HG03378 (cell line): ENCODE measurements around the gene CARS1.
A peak's percentile ranks its signal among the peaks of the same experiment; 100 is the strongest.
"Not testable (repeated sequence)": the region's sequence is repeated elsewhere in the genome, so short reads cannot be mapped to it uniquely, and the experiment has no call there.

Source experiments
- ATAC-seq: cut with Tn5 transposase; IDR thresholded peaks from one replicate; pipeline ENCODE4 v1.9.1; 2021; ENCODE audit warnings: mild to moderate bottlenecking, moderate library complexity; ENCODE audit not compliant: unreplicated experiment

Gene CARS1

GRCh38 chr11:3063876-3064275, 6.7 kb upstream of the CARS1 start:
- ATAC-seq = not testable (repeated sequence)

GRCh38 chr11:3063432-3063831, 6.2 kb upstream of the CARS1 start:
- not testable (repeated sequence) for ATAC-seq

- ATAC-seq = no peak
Measured at GRCh38 chr11:3060436-3061025, 3.3 kb upstream of the CARS1 start.

- ATAC-seq = no peak
Measured at GRCh38 chr11:3058753-3059664, 1.8 kb upstream of the CARS1 start.

- ATAC-seq = no peak
Measured at GRCh38 chr11:3056296-3057068, 741 bp downstream of the CARS1 start.

- ATAC-seq = no peak
Measured at GRCh38 chr11:3055891-3056290, 1.3 kb downstream of the CARS1 start.

- ATAC-seq = no peak
Measured at GRCh38 chr11:3052567-3052966, 4.7 kb downstream of the CARS1 start.

GRCh38 chr11:3052109-3052479, 5.1 kb downstream of the CARS1 start:
- no peak for ATAC-seq

- ATAC-seq = no peak
Measured at GRCh38 chr11:3051196-3052108, 5.8 kb downstream of the CARS1 start.

GRCh38 chr11:3050386-3051195, 6.6 kb downstream of the CARS1 start:
- no peak for ATAC-seq

- peak; percentile 90 for ATAC-seq
Measured at GRCh38 chr11:3049430-3050243, 7.6 kb downstream of the CARS1 start.

- no peak for ATAC-seq
Measured at GRCh38 chr11:3047637-3048036, 9.6 kb downstream of the CARS1 start.

GRCh38 chr11:3046641-3047040, 10.6 kb downstream of the CARS1 start:
- no peak for ATAC-seq

- no peak for ATAC-seq
Measured at GRCh38 chr11:3046190-3046589, 11.0 kb downstream of the CARS1 start.

GRCh38 chr11:3044915-3045314, 12.3 kb downstream of the CARS1 start:
- no peak for ATAC-seq

GRCh38 chr11:3044004-3044403, 13.2 kb downstream of the CARS1 start:
- ATAC-seq = no peak

- no peak for ATAC-seq
Measured at GRCh38 chr11:3043315-3043871, 13.8 kb downstream of the CARS1 start.

GRCh38 chr11:3042496-3043314, 14.5 kb downstream of the CARS1 start:
- ATAC-seq = no peak
